ENCODE data around the gene MSRB1. TPM values are rescaled to one million over a fixed set of nuclear protein-coding genes. Genes with fewer than 3 reads are reported as not detected.
A peak's percentile ranks its signal among the peaks of the same experiment; 100 is the strongest.
"Not testable (repeated sequence)": the region's sequence is repeated elsewhere in the genome, so short reads cannot be mapped to it uniquely, and the experiment has no call there.

Gene MSRB1
- total and polyA plus RNA-seq, 10 donors = 31.1 to 114 (median 57.2) TPM

DNA sequence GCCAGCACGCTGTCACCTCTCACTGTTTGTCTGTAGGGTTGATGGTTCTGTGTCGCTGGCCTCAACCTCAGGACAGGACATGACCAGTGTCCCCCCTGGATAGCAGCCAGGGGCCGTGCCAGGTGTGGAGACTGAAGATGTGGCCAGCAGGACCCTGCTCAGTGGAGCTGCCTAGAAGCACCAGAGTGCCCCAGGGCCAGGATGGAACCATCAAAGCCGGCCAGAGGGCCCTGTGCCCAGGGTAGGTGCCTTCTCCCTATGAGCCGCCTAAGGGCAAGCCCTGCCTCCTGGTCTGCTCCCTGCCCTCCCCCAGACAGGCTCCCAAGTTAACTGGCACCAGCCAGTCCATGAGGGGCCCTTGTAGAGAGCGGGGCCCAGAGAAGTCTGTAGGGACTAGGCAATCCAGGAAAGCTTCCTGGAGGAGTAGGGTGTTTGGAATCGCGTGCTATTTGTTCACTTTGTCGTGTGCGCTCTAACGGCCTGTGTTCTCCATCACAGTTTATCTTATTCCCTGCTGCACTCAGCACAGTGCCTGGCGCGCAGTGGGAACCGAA, 15.8 kb upstream of the MSRB1 start:
- peak overlapping the region in 6 of 8 donors; percentile 82 to 99 (median 90) for H3K27ac ChIP-seq
- H3K4me1 ChIP-seq = peaks cover 20 to 54% (median 50%) of the 10 kb centered on the region in 6 donors
- intact Hi-C loops (cut with DNase I; ENCODE audit: low total_unique reads) = no loop called here
- peaks cover 0 to 32% (median 26%) of the 10 kb centered on the region in 6 donors for H3K36me3 ChIP-seq
- 40 to 43% (median 42%) methylated on average over 10 to 14 of the region's 14 CpGs for WGBS, 5 donors
- no peaks in the 10 kb centered on the region for H3K9me3 ChIP-seq
- peak overlapping the region in 6 of 8 donors; percentile 66 to 95 (median 84) for H3K4me3 ChIP-seq
- TF ChIP-seq POLR2AphosphoS5 (IDR thresholded peaks at IDR 0.05) = no peak
- TF ChIP-seq POLR2A (IDR thresholded peaks at IDR 0.05) = no peak
- peak; percentile 82 for DNase-seq
- peaks cover 0 to 10% (median 0%) of the 10 kb centered on the region in 7 donors for H3K27me3 ChIP-seq (replicated peaks in 1 of 7)

DNA sequence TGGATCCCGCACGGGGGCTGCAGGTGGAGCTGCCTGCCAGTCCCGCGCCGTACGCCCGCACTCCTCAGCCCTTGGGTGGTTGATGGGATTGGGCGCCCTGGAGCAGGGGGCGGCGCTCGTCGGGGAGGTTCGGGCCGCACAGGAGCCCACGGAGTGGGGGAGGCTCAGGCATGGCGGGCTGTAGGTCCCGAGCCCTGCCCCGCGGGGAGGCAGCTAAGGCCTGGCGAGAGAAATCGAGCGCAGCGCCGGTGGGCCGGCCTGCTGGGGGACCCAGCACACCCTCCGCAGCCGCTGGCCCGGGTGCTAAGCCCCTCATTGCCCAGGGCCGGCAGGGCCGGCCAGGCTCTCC, 15.1 kb upstream of the MSRB1 start:
- H3K9me3 ChIP-seq; H3K27me3 ChIP-seq (replicated peaks in 1 of 7); H3K4me3 ChIP-seq; intact Hi-C loops (cut with DNase I; ENCODE audit: low total_unique reads); DNase-seq; H3K27ac ChIP-seq: not testable (repeated sequence)
- WGBS, 5 donors = 69 to 92% (median 75%) methylated on average over 14 to 30 of the region's 30 CpGs
- Histone ChIP-seq H3K36me3 (peaks cover 0 to 25% (median 23%) of the 10 kb centered on the region in 6 donors), H3K4me1 (peaks cover 13 to 47% (median 43%) of the 10 kb centered on the region in 6 donors)

DNA sequence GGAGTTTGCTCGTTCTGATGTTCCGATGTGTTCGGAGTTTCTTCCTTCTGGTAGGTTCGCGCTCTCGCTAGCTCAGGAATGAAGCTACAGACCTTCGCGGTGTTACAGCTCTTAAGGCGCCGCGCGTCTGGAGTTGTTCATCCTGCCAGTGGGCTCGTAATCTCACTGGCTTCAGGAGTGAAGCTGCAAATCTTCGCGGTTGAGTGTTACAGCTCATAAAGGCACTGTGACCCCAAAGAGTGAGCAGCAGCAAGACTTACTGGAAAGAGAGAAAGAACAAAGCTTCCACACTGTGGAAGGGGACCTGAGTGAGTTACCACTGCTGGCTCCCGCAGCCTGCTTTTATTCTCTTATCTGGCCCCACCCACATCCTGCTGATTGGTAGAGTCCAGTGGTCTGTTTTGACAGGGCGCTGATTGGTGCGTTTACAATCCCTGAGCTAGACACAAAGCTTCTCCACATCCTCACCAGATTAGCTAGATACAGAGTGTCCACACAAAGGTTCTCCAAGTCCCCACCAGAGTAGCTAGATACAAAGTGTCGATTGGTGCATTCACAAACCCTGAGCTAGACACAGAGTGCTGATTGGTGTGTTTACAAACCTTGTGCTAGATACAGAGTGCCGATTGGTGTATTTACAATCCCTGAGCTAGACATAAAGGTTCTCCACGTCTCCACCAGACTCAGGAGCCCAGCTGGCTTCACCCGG, 14.6 kb upstream of the MSRB1 start:
- peaks cover 0 to 20% (median 17%) of the 10 kb centered on the region in 6 donors for H3K36me3 ChIP-seq
- H3K27me3 ChIP-seq (replicated peaks in 1 of 7); DNase-seq; H3K27ac ChIP-seq; H3K9me3 ChIP-seq; intact Hi-C loops (cut with DNase I; ENCODE audit: low total_unique reads); H3K4me3 ChIP-seq: not testable (repeated sequence)
- H3K4me1 ChIP-seq = peaks cover 8 to 42% (median 38%) of the 10 kb centered on the region in 6 donors
- 83 to 93% (median 89%) methylated on average over 16 to 22 of the region's 22 CpGs for WGBS, 5 donors

DNA sequence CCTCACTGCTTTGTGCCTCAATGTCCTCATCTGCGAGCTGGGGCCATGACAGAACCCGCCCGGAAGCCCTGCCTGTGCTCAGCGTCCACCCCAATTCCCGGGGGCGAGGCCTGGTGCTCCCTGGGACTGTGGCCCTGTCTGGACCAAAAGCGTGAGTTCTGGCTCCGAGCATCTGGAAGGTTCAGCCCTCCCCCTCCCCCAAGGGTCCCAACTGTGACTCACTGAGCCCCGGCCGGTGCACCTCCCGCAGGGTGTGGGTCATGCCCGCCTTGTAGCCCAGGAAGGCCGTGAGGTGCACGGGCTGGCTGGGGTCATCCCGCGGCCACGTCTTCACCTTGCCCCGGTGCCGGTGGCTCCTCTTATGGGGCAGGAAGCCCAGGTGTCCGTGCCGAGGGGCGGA, 10.7 kb upstream of the MSRB1 start:
- TF ChIP-seq POLR2A (IDR thresholded peaks at IDR 0.05) (no peak), POLR2AphosphoS5 (IDR thresholded peaks at IDR 0.05) (no peak)
- TF ChIP-seq, protein P1, sequence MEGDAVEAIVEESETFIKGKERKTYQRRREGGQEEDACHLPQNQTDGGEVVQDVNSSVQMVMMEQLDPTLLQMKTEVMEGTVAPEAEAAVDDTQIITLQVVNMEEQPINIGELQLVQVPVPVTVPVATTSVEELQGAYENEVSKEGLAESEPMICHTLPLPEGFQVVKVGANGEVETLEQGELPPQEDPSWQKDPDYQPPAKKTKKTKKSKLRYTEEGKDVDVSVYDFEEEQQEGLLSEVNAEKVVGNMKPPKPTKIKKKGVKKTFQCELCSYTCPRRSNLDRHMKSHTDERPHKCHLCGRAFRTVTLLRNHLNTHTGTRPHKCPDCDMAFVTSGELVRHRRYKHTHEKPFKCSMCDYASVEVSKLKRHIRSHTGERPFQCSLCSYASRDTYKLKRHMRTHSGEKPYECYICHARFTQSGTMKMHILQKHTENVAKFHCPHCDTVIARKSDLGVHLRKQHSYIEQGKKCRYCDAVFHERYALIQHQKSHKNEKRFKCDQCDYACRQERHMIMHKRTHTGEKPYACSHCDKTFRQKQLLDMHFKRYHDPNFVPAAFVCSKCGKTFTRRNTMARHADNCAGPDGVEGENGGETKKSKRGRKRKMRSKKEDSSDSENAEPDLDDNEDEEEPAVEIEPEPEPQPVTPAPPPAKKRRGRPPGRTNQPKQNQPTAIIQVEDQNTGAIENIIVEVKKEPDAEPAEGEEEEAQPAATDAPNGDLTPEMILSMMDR (IDR thresholded peaks at IDR 0.05 in 8 of 11, conservative IDR thresholded peaks at IDR 0.05 in 3 of 11) = no peak
- peak; percentile 69 for DNase-seq
- peaks cover 0 to 10% (median 0%) of the 10 kb centered on the region in 7 donors for H3K27me3 ChIP-seq (replicated peaks in 1 of 7)
- no peak overlapping the region for H3K4me3 ChIP-seq
- intact Hi-C loops (cut with DNase I; ENCODE audit: low total_unique reads) = no loop called here
- no peak overlapping the region for H3K27ac ChIP-seq
- WGBS, 5 donors = 83 to 90% (median 88%) methylated on average over 22 of the region's 22 CpGs
- no peaks in the 10 kb centered on the region for H3K9me3 ChIP-seq
- no peaks in the 10 kb centered on the region for H3K36me3 ChIP-seq
- peaks cover 0 to 5% (median 2%) of the 10 kb centered on the region in 6 donors for H3K4me1 ChIP-seq

DNA sequence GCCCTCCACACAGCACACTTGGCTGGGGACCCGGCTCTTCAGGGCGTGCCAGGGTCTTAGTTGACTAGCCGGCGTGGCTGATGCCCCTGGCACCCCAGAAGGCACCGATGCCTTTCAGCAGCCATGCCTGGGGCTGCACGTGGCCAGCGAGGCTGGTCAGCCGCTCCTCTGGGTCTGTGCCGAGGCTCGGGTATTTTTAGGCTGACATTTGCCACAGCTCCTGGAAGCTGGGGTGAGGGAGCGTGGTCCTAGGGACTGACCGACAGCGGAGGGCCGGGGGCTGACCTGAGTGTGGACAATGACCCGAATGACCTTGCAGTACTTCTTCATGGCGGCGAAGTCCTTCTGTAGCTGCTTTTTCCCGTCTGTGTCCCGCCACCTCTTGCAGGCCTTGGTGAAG, 7.6 kb upstream of the MSRB1 start:
- 77 to 89% (median 88%) methylated on average over 6 to 19 of the region's 19 CpGs for whole genome bisulfite sequencing, 5 donors
- no peak overlapping the region for H3K27ac ChIP-seq
- DNase-seq = no peak

More for the DNA sequence above, 7.6 kb upstream of the MSRB1 start:
- Histone ChIP-seq H3K4me1 (no peaks in the 10 kb centered on the region), H3K36me3 (no peaks in the 10 kb centered on the region), H3K4me3 (no peak overlapping the region), H3K27me3 (replicated peaks in 1 of 7) (peaks cover 0 to 10% (median 0%) of the 10 kb centered on the region in 7 donors), H3K9me3 (no peaks in the 10 kb centered on the region)
- TF ChIP-seq, protein P1 (IDR thresholded peaks at IDR 0.05 in 8 of 11, conservative IDR thresholded peaks at IDR 0.05 in 3 of 11) = no peak
- no peak for TF ChIP-seq POLR2A (IDR thresholded peaks at IDR 0.05)
- no peak for TF ChIP-seq POLR2AphosphoS5 (IDR thresholded peaks at IDR 0.05)
- intact Hi-C loops (cut with DNase I; ENCODE audit: low total_unique reads) = no loop called here

Data from spleen (tissue), 11 donors.